Measurements from ENCODE around the gene VAV2.

DNA sequence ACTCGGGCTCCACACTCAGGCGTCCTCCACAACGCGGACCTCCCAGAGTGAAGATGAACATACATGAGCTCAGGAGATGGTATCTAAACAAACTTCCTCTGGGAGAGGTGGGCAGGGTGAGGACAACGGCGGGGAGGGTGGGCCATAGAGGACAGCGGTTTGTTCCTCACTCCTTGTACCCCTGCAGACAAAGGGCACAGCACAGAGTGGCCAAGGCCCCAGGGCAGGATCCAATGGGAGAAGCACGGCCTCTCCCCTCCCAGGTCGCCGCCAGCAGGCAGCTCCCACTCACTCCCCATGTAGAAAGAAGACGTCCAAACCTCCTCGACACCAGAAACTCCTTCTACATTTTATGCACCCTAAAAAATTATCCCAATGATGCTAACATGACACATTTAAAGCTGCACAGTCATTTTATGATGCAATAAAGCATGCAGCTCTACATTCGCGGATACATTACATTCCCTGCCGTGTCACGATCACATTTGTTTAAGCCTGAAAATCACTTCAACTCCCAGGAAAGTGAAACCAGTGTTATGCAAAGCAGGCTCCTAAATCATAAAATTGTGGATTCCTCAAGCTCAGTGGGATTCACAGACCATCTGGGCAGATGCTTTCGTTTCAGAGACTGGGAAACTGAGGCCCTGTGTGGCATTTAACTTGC, 166.4 kb downstream of the VAV2 start:
- TF ChIP-seq, protein P1, sequence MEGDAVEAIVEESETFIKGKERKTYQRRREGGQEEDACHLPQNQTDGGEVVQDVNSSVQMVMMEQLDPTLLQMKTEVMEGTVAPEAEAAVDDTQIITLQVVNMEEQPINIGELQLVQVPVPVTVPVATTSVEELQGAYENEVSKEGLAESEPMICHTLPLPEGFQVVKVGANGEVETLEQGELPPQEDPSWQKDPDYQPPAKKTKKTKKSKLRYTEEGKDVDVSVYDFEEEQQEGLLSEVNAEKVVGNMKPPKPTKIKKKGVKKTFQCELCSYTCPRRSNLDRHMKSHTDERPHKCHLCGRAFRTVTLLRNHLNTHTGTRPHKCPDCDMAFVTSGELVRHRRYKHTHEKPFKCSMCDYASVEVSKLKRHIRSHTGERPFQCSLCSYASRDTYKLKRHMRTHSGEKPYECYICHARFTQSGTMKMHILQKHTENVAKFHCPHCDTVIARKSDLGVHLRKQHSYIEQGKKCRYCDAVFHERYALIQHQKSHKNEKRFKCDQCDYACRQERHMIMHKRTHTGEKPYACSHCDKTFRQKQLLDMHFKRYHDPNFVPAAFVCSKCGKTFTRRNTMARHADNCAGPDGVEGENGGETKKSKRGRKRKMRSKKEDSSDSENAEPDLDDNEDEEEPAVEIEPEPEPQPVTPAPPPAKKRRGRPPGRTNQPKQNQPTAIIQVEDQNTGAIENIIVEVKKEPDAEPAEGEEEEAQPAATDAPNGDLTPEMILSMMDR (conservative IDR thresholded peaks at IDR 0.05; ENCODE audit: low read depth in 2 of 2) = no peak
- TF ChIP-seq, protein P2, sequence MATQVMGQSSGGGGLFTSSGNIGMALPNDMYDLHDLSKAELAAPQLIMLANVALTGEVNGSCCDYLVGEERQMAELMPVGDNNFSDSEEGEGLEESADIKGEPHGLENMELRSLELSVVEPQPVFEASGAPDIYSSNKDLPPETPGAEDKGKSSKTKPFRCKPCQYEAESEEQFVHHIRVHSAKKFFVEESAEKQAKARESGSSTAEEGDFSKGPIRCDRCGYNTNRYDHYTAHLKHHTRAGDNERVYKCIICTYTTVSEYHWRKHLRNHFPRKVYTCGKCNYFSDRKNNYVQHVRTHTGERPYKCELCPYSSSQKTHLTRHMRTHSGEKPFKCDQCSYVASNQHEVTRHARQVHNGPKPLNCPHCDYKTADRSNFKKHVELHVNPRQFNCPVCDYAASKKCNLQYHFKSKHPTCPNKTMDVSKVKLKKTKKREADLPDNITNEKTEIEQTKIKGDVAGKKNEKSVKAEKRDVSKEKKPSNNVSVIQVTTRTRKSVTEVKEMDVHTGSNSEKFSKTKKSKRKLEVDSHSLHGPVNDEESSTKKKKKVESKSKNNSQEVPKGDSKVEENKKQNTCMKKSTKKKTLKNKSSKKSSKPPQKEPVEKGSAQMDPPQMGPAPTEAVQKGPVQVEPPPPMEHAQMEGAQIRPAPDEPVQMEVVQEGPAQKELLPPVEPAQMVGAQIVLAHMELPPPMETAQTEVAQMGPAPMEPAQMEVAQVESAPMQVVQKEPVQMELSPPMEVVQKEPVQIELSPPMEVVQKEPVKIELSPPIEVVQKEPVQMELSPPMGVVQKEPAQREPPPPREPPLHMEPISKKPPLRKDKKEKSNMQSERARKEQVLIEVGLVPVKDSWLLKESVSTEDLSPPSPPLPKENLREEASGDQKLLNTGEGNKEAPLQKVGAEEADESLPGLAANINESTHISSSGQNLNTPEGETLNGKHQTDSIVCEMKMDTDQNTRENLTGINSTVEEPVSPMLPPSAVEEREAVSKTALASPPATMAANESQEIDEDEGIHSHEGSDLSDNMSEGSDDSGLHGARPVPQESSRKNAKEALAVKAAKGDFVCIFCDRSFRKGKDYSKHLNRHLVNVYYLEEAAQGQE (IDR thresholded peaks at IDR 0.05; ENCODE audit: unreplicated experiment) = no peak
- no peak for TF ChIP-seq CREB1 (CRISPR knock-in tag; IDR thresholded peaks at IDR 0.05; ENCODE audit: low read depth)
- TF ChIP-seq POLR2AphosphoS5 (IDR thresholded peaks at IDR 0.05; ENCODE audit: low read depth) = no peak
- no peak for TF ChIP-seq EZH2 (IDR thresholded peaks at IDR 0.05; ENCODE audit: low read depth, unreplicated experiment)
- TF ChIP-seq ZNF331 (CRISPR knock-in tag; IDR thresholded peaks at IDR 0.05; ENCODE audit: low read depth) = no peak
- TF ChIP-seq NANOG (IDR thresholded peaks at IDR 0.05; ENCODE audit: borderline replicate concordance) = no peak
- TF ChIP-seq, protein P3, sequence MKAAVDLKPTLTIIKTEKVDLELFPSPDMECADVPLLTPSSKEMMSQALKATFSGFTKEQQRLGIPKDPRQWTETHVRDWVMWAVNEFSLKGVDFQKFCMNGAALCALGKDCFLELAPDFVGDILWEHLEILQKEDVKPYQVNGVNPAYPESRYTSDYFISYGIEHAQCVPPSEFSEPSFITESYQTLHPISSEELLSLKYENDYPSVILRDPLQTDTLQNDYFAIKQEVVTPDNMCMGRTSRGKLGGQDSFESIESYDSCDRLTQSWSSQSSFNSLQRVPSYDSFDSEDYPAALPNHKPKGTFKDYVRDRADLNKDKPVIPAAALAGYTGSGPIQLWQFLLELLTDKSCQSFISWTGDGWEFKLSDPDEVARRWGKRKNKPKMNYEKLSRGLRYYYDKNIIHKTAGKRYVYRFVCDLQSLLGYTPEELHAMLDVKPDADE (IDR thresholded peaks at IDR 0.05) = no peak
- no peak for TF ChIP-seq EZH2phosphoT487 (IDR thresholded peaks at IDR 0.05; ENCODE audit: unreplicated experiment)

Data from GM23338 (cell line).